Measurements from ENCODE around the gene PDE4D.

The PDE4D gene

DNA sequence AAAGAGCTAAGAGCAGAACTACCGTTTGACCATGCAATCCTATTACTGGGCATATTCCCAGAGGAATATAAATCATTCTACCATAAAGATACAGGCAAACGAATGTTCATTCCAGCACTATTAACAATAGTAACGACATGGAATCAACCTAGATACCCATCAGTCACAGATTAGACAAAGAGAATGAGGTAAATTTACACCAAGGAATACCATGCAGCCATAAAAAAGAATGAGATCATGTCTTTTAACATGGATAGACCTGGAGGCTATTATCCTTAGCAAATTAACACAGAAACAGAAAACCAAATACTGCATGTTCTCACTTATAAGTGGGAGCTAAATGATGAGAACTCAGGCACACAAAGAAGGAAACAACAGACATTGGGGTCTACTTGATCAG lies 641.9 kb downstream of the PDE4D start:
- no peak for ATAC-seq
- no peak for TF ChIP-seq OSR1 (CRISPR knock-in tag; IDR thresholded peaks at IDR 0.05)
- TF ChIP-seq ZFP30 (CRISPR knock-in tag; IDR thresholded peaks at IDR 0.05): no peak
- TF ChIP-seq TCF4 (CRISPR knock-in tag; IDR thresholded peaks at IDR 0.05; ENCODE audit: borderline replicate concordance): no peak
- TF ChIP-seq ZFP3 (CRISPR knock-in tag; IDR thresholded peaks at IDR 0.05): no peak
- no peak for TF ChIP-seq RARB (CRISPR knock-in tag; IDR thresholded peaks at IDR 0.05)
- no peak for TF ChIP-seq PATZ1 (CRISPR knock-in tag; IDR thresholded peaks at IDR 0.05; ENCODE audit: borderline replicate concordance)
- TF ChIP-seq POU6F1 (CRISPR knock-in tag; IDR thresholded peaks at IDR 0.05; ENCODE audit: borderline replicate concordance, low read depth): no peak
- no peak for TF ChIP-seq CREB5 (CRISPR knock-in tag; IDR thresholded peaks at IDR 0.05; ENCODE audit: low read depth)
- no peak for TF ChIP-seq GLIS3 (CRISPR knock-in tag; IDR thresholded peaks at IDR 0.05)
- TF ChIP-seq TOX (CRISPR knock-in tag; IDR thresholded peaks at IDR 0.05; ENCODE audit: borderline replicate concordance): no peak
- TF ChIP-seq, protein P1, sequence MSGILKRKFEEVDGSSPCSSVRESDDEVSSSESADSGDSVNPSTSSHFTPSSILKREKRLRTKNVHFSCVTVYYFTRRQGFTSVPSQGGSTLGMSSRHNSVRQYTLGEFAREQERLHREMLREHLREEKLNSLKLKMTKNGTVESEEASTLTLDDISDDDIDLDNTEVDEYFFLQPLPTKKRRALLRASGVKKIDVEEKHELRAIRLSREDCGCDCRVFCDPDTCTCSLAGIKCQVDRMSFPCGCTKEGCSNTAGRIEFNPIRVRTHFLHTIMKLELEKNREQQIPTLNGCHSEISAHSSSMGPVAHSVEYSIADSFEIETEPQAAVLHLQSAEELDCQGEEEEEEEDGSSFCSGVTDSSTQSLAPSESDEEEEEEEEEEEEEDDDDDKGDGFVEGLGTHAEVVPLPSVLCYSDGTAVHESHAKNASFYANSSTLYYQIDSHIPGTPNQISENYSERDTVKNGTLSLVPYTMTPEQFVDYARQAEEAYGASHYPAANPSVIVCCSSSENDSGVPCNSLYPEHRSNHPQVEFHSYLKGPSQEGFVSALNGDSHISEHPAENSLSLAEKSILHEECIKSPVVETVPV (CRISPR knock-in tag; IDR thresholded peaks at IDR 0.05): no peak
- no peak for TF ChIP-seq ARNTL (CRISPR knock-in tag; IDR thresholded peaks at IDR 0.05; ENCODE audit: borderline replicate concordance, low read depth)
- no peak for TF ChIP-seq ZNF8 (CRISPR knock-in tag; IDR thresholded peaks at IDR 0.05)
- no peak for TF ChIP-seq ESRRG (CRISPR knock-in tag; IDR thresholded peaks at IDR 0.05)

DNA sequence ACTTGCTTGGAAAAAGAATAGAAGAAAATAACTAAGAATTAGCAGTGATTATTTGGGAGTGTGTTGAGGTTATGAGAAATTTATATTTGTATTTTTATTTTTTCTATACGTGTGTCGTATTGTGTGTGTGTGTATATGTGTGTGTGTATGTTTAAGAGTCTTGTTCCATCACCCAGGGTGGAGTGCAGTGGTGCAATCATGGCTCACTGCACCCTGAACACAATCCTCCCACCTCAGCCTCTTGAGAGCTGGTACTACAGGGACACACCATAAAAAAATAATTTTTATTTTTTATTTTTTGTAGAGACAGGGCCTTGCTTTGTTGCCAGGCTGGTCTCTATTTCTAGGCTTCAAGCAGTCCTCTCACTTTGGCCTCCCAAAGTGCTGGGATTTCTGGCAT lies 643.8 kb downstream of the PDE4D start:
- ATAC-seq: no peak

More for the DNA sequence above, 643.8 kb downstream of the PDE4D start:
- no peak for TF ChIP-seq ESRRG (CRISPR knock-in tag; IDR thresholded peaks at IDR 0.05)
- TF ChIP-seq ZFP3 (CRISPR knock-in tag; IDR thresholded peaks at IDR 0.05): no peak
- TF ChIP-seq, protein P1 (CRISPR knock-in tag; IDR thresholded peaks at IDR 0.05): no peak
- no peak for TF ChIP-seq CREB5 (CRISPR knock-in tag; IDR thresholded peaks at IDR 0.05; ENCODE audit: low read depth)
- no peak for TF ChIP-seq ZNF8 (CRISPR knock-in tag; IDR thresholded peaks at IDR 0.05)
- no peak for TF ChIP-seq ZC3H10 (CRISPR knock-in tag; IDR thresholded peaks at IDR 0.05)
- no peak for TF ChIP-seq TCF4 (CRISPR knock-in tag; IDR thresholded peaks at IDR 0.05; ENCODE audit: borderline replicate concordance)
- no peak for TF ChIP-seq PATZ1 (CRISPR knock-in tag; IDR thresholded peaks at IDR 0.05; ENCODE audit: borderline replicate concordance)
- TF ChIP-seq ARNTL (CRISPR knock-in tag; IDR thresholded peaks at IDR 0.05; ENCODE audit: borderline replicate concordance, low read depth): no peak
- no peak for TF ChIP-seq OSR1 (CRISPR knock-in tag; IDR thresholded peaks at IDR 0.05)
- TF ChIP-seq ZNF565 (CRISPR knock-in tag; conservative IDR thresholded peaks at IDR 0.05; ENCODE audit: low read depth): no peak
- TF ChIP-seq GLIS3 (CRISPR knock-in tag; IDR thresholded peaks at IDR 0.05): no peak

Data from SK-N-SH treated with all-trans-retinoic acid at 6 μM for 48 hours (cell line).